ENCODE measurements around the gene CPA5. TPM values are rescaled to one million over a fixed set of nuclear protein-coding genes. Genes with fewer than 3 reads are reported as not detected.

CPA5 gene
- total and polyA plus RNA-seq, 4 donors: 0.20 to 0.39 (median 0.26) TPM

GRCh38 chr7:130356876-130357611, 12.4 kb downstream of the CPA5 start:
- Histone ChIP-seq H3K27ac (ENCODE audit: low read depth, low read length) (peak overlapping the region; percentile 84), H3K9me3 (ENCODE audit: control insufficient read depth, insufficient read depth, low read length) (peaks cover 8% of the 10 kb centered on the region), H3K36me3 (ENCODE audit: control insufficient read depth, insufficient read depth, low read length) (no peaks in the 10 kb centered on the region), H3K27me3 (ENCODE audit: control insufficient read depth, insufficient read depth, low read length) (no peaks in the 10 kb centered on the region), H3K4me3 (ENCODE audit: low read depth, low read length) (no peak overlapping the region), H3K4me1 (ENCODE audit: control insufficient read depth, insufficient read depth, low read length) (peaks cover 32% of the 10 kb centered on the region)
- whole genome bisulfite sequencing (ENCODE audit: insufficient coverage): 86% methylated on average over 1 of the region's 16 CpGs
- DNase-seq (ENCODE audit: low read depth in 4 of 6, low spot score in 6 of 6): peak in 1 of 6 donors; percentile 70

GRCh38 chr7:130358471-130358870, 13.9 kb downstream of the CPA5 start:
- 94% methylated on average over 4 of the region's 4 CpGs for WGBS (ENCODE audit: insufficient coverage)
- H3K9me3 ChIP-seq (ENCODE audit: control insufficient read depth, insufficient read depth, low read length): peaks cover 8% of the 10 kb centered on the region
- peaks cover 22% of the 10 kb centered on the region for H3K4me1 ChIP-seq (ENCODE audit: control insufficient read depth, insufficient read depth, low read length)
- no peak overlapping the region for H3K4me3 ChIP-seq (ENCODE audit: low read depth, low read length)
- H3K27ac ChIP-seq (ENCODE audit: low read depth, low read length): no peak overlapping the region
- DNase-seq (ENCODE audit: low read depth in 4 of 6, low spot score in 6 of 6): no peak
- no peaks in the 10 kb centered on the region for H3K36me3 ChIP-seq (ENCODE audit: control insufficient read depth, insufficient read depth, low read length)
- H3K27me3 ChIP-seq (ENCODE audit: control insufficient read depth, insufficient read depth, low read length): no peaks in the 10 kb centered on the region

- no peak overlapping the region for H3K4me3 ChIP-seq (ENCODE audit: low read depth, low read length)
- H3K9me3 ChIP-seq (ENCODE audit: control insufficient read depth, insufficient read depth, low read length): peaks cover 8% of the 10 kb centered on the region
- H3K27ac ChIP-seq (ENCODE audit: low read depth, low read length): no peak overlapping the region
- H3K4me1 ChIP-seq (ENCODE audit: control insufficient read depth, insufficient read depth, low read length): peaks cover 21% of the 10 kb centered on the region
- H3K36me3 ChIP-seq (ENCODE audit: control insufficient read depth, insufficient read depth, low read length): no peaks in the 10 kb centered on the region
- no CpG with 5 or more reads among the region's 5 CpGs for WGBS (ENCODE audit: insufficient coverage)
- no peak for DNase-seq (ENCODE audit: low read depth in 4 of 6, low spot score in 6 of 6)
- H3K27me3 ChIP-seq (ENCODE audit: control insufficient read depth, insufficient read depth, low read length): no peaks in the 10 kb centered on the region
These were observed 14.8 kb downstream of the CPA5 start for GRCh38 chr7:130359276-130359857.

- Histone ChIP-seq H3K4me1 (ENCODE audit: control insufficient read depth, insufficient read depth, low read length) (peaks cover 32% of the 10 kb centered on the region), H3K27ac (ENCODE audit: low read depth, low read length) (no peak overlapping the region), H3K4me3 (ENCODE audit: low read depth, low read length) (no peak overlapping the region), H3K27me3 (ENCODE audit: control insufficient read depth, insufficient read depth, low read length) (no peaks in the 10 kb centered on the region), H3K36me3 (ENCODE audit: control insufficient read depth, insufficient read depth, low read length) (no peaks in the 10 kb centered on the region), H3K9me3 (ENCODE audit: control insufficient read depth, insufficient read depth, low read length) (peaks cover 8% of the 10 kb centered on the region)
- WGBS (ENCODE audit: insufficient coverage): 83% methylated on average over 1 of the region's 3 CpGs
- no peak for DNase-seq (ENCODE audit: low read depth in 4 of 6, low spot score in 6 of 6)
These were observed 15.9 kb downstream of the CPA5 start for GRCh38 chr7:130360518-130360917.

- 96% methylated on average over 7 of the region's 7 CpGs for WGBS (ENCODE audit: insufficient coverage)
These were observed 17.1 kb downstream of the CPA5 start for GRCh38 chr7:130361681-130362080.

GRCh38 chr7:130362251-130362816, 17.7 kb downstream of the CPA5 start:
- Histone ChIP-seq H3K36me3 (ENCODE audit: control insufficient read depth, insufficient read depth, low read length) (no peaks in the 10 kb centered on the region), H3K27me3 (ENCODE audit: control insufficient read depth, insufficient read depth, low read length) (no peaks in the 10 kb centered on the region), H3K9me3 (ENCODE audit: control insufficient read depth, insufficient read depth, low read length) (peaks cover 8% of the 10 kb centered on the region), H3K4me1 (ENCODE audit: control insufficient read depth, insufficient read depth, low read length) (peaks cover 27% of the 10 kb centered on the region), H3K4me3 (ENCODE audit: low read depth, low read length) (no peak overlapping the region), H3K27ac (ENCODE audit: low read depth, low read length) (no peak overlapping the region)
- DNase-seq (ENCODE audit: low read depth in 4 of 6, low spot score in 6 of 6): no peak
- WGBS (ENCODE audit: insufficient coverage): 96% methylated on average over 10 of the region's 10 CpGs

More at GRCh38 chr7:130361681-130362080, 17.1 kb downstream of the CPA5 start:
- Histone ChIP-seq H3K27me3 (ENCODE audit: control insufficient read depth, insufficient read depth, low read length) (no peaks in the 10 kb centered on the region), H3K36me3 (ENCODE audit: control insufficient read depth, insufficient read depth, low read length) (no peaks in the 10 kb centered on the region), H3K27ac (ENCODE audit: low read depth, low read length) (no peak overlapping the region), H3K4me3 (ENCODE audit: low read depth, low read length) (no peak overlapping the region), H3K9me3 (ENCODE audit: control insufficient read depth, insufficient read depth, low read length) (peaks cover 8% of the 10 kb centered on the region), H3K4me1 (ENCODE audit: control insufficient read depth, insufficient read depth, low read length) (peaks cover 32% of the 10 kb centered on the region)
- DNase-seq (ENCODE audit: low read depth in 4 of 6, low spot score in 6 of 6): no peak

- peaks cover 27% of the 10 kb centered on the region for H3K4me1 ChIP-seq (ENCODE audit: control insufficient read depth, insufficient read depth, low read length)
These were observed 18.6 kb downstream of the CPA5 start for GRCh38 chr7:130363026-130363847.

GRCh38 chr7:130364451-130364850, 19.8 kb downstream of the CPA5 start:
- Histone ChIP-seq H3K27ac (ENCODE audit: low read depth, low read length) (no peak overlapping the region), H3K4me1 (ENCODE audit: control insufficient read depth, insufficient read depth, low read length) (peaks cover 36% of the 10 kb centered on the region)
- no peak for DNase-seq (ENCODE audit: low read depth in 4 of 6, low spot score in 6 of 6)

More at GRCh38 chr7:130363026-130363847, 18.6 kb downstream of the CPA5 start:
- H3K4me3 ChIP-seq (ENCODE audit: low read depth, low read length): no peak overlapping the region
- H3K9me3 ChIP-seq (ENCODE audit: control insufficient read depth, insufficient read depth, low read length): peaks cover 8% of the 10 kb centered on the region
- no peak for DNase-seq (ENCODE audit: low read depth in 4 of 6, low spot score in 6 of 6)
- WGBS (ENCODE audit: insufficient coverage): 99% methylated on average over 7 of the region's 8 CpGs
- H3K27ac ChIP-seq (ENCODE audit: low read depth, low read length): no peak overlapping the region
- no peaks in the 10 kb centered on the region for H3K36me3 ChIP-seq (ENCODE audit: control insufficient read depth, insufficient read depth, low read length)
- H3K27me3 ChIP-seq (ENCODE audit: control insufficient read depth, insufficient read depth, low read length): no peaks in the 10 kb centered on the region

GRCh38 chr7:130365088-130365487, 20.5 kb downstream of the CPA5 start:
- WGBS (ENCODE audit: insufficient coverage): no CpG with 5 or more reads among the region's 2 CpGs
- H3K27ac ChIP-seq (ENCODE audit: low read depth, low read length): peak overlapping the region; percentile 12

More at GRCh38 chr7:130364451-130364850, 19.8 kb downstream of the CPA5 start:
- 100% methylated on average over 4 of the region's 4 CpGs for WGBS (ENCODE audit: insufficient coverage)
- Histone ChIP-seq H3K27me3 (ENCODE audit: control insufficient read depth, insufficient read depth, low read length) (no peaks in the 10 kb centered on the region), H3K9me3 (ENCODE audit: control insufficient read depth, insufficient read depth, low read length) (peaks cover 5% of the 10 kb centered on the region), H3K4me3 (ENCODE audit: low read depth, low read length) (no peak overlapping the region), H3K36me3 (ENCODE audit: control insufficient read depth, insufficient read depth, low read length) (no peaks in the 10 kb centered on the region)

More at GRCh38 chr7:130365088-130365487, 20.5 kb downstream of the CPA5 start:
- no peak overlapping the region for H3K4me3 ChIP-seq (ENCODE audit: low read depth, low read length)
- DNase-seq (ENCODE audit: low read depth in 4 of 6, low spot score in 6 of 6): no peak
- peaks cover 2% of the 10 kb centered on the region for H3K9me3 ChIP-seq (ENCODE audit: control insufficient read depth, insufficient read depth, low read length)
- peaks cover 38% of the 10 kb centered on the region for H3K4me1 ChIP-seq (ENCODE audit: control insufficient read depth, insufficient read depth, low read length)
- no peaks in the 10 kb centered on the region for H3K27me3 ChIP-seq (ENCODE audit: control insufficient read depth, insufficient read depth, low read length)
- H3K36me3 ChIP-seq (ENCODE audit: control insufficient read depth, insufficient read depth, low read length): no peaks in the 10 kb centered on the region
